GM12872 (cell line): ENCODE data around the gene S1PR2.

ENCODE experiments used
- TF ChIP-seq, protein P1 (sequence below): IDR thresholded peaks from 3 replicates; pipeline ENCODE4 v1.5.1; 2011; ENCODE audit warnings: low read depth, mild to moderate bottlenecking, low read length, moderate library complexity; ENCODE audit not compliant: insufficient read depth

The S1PR2 gene

DNA sequence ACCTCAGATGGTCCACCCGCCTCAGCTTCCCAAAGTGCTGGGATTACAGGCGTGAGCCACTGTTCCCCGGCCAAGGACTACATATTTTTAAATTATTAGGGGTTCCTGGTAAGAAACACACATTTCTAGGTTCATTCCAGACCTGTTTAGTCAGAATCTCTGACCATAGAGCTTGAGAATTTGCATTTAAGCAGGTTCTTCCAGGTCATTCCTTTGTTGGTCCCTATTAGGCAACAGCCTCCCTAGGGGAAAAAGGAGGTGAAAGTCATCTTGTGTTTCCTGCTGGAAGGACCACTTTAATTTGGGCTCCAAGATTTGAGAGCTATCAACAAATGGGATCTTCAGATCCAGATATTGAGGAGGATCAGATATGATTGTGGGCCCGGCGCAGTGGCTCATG is 16.3 kb downstream of the S1PR2 start:
- TF ChIP-seq, protein P1, sequence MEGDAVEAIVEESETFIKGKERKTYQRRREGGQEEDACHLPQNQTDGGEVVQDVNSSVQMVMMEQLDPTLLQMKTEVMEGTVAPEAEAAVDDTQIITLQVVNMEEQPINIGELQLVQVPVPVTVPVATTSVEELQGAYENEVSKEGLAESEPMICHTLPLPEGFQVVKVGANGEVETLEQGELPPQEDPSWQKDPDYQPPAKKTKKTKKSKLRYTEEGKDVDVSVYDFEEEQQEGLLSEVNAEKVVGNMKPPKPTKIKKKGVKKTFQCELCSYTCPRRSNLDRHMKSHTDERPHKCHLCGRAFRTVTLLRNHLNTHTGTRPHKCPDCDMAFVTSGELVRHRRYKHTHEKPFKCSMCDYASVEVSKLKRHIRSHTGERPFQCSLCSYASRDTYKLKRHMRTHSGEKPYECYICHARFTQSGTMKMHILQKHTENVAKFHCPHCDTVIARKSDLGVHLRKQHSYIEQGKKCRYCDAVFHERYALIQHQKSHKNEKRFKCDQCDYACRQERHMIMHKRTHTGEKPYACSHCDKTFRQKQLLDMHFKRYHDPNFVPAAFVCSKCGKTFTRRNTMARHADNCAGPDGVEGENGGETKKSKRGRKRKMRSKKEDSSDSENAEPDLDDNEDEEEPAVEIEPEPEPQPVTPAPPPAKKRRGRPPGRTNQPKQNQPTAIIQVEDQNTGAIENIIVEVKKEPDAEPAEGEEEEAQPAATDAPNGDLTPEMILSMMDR, result no peak

DNA sequence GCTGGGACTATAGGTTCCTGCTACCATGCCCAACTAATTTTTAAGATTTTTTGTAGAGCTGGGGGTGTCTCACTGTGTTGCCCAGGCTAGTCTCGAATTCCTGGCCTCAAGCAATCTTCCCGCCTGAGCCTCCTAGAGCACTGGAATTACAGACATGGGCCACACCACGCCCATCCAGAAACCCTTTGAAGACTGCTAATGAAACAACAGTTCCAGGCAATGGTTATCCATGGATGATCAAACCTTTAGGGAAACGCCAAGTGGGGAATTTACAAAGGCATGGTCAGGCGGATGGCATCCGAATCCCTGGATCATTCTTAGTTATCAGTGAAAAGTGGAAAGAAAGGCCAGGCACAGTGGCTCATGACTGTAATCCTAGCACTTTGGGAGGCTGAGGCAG is 19.4 kb downstream of the S1PR2 start:
- TF ChIP-seq, protein P1, result no peak

DNA sequence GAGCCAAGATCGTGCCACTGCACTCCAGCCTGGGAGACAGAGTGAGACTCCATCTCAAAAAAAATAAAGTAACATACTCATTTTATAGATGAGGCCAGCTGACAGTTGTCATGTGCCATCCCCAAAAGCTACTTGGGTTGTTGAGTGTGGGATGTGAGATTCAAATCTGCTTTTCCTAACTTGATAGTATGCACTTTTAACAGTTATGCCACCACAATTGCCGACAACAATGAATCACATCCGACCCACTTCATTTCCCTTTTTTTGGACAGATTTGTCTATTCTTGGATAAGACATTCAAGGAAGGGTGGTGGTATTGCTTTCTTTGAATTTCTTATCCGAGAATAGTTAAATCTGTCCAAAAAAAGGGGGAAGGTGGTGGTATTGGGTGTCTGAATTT is 20.1 kb downstream of the S1PR2 start:
- TF ChIP-seq, protein P1, result no peak

DNA sequence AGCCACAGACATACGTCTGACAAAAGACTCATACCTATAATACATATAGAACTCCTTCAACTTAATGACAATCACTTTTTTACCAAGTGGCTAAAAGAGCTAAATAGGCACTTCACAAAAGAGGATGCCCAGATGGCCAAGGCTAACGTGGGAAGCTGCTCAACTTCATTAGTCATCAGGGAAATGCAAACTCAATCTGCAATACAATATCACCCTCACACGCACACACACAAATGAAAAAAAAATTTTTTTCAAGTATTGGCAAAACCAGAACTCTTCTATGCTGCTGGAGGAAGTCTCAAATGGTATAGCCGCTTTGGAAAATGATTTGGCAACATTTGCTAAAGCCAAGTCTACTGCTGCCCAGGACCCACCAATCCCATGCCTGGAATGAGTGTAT is 21.8 kb downstream of the S1PR2 start:
- TF ChIP-seq, protein P1, result no peak

DNA sequence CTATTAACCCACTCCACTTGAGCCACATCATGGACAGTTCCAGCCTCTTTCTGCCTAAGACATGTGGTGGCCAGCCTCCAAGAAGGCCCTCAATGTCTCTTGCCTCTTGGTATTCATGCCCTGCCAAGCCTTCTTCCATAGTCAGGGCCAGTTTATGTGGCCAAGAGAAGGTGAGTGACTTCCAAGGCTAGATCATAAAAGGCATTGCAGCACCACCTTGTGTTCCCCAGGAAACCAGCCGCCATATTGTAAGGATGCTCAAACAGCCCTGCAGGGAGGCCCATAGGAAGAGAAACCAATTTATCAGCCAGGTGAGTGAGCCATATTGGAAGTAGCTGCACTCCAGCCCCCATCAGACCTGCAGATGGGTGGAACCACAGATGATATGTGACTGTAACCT is 24.1 kb downstream of the S1PR2 start:
- TF ChIP-seq, protein P1, result no peak

DNA sequence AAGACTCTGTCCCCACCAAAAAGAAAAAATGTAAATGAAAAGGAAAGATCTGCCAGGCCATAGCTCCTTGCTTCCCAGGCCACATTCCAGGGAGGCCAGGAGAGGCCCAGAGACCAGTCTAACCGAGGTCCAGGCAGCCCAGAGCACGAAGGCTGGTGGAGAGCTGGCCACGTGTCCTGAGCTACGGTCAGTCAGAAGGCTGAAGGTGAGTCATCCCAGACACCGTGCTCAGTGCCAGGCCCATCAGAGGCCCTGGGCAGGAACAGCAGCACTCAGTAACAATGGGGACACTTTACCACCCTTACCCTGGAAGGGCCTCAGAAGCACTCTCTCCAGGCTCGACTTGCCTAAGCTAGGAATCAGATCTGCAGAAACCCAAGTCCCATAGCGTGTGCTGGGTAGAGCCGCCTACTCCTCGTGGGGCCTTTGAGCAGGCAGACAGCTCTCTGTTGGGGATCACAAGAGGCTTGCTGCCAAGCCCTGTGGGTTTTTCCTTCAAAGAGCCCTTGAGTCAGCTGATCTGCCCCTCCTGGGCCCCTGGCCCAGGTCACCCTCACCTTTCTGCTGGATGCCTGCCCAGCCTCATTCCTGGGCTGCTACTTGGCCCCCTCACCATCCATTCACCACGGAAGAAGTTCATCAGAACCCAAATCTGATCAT is 24.8 kb downstream of the S1PR2 start:
- TF ChIP-seq, protein P1, result no peak

DNA sequence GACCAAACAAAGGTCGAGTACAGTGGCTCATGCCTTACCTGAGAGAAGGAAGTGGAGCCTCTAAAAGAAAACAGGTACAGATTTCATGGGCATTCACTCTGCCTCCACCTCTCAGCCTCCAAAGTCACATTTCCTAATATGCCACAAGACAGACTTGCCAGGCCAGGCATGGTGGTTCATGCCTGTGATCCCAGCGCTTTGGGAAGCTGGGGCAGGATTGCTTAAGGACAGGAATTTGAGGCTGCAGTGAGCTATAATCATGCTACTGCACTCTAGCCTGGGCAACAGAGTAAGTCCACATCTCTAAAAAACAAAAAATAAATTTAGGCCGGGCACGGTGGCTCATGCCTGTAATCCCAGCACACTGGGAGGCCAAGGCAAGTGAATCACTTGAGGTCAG is 25.5 kb downstream of the S1PR2 start:
- TF ChIP-seq, protein P1, result no peak

DNA sequence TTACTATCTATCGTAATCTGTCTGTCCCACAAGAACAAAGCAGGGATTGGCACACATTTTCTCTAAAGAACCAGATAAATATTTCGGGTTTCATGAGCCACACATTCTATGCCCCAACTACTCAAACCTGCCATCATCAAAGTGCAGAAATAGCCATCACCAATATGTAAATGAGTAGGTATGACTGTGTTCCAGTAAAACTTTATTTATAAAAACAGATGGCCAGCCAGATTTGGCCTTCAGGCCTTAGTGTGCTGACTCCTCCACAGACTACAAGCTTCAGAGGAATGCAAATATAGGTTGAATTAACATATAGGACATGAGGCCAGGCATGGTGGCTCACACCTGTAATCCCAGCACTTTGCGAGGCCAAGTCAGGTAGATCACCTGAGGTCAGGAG is 27.4 kb downstream of the S1PR2 start:
- TF ChIP-seq, protein P1, result no peak
